A549 (cell line): ENCODE results near the gene ZNF740. TPM values are rescaled to one million over a fixed set of nuclear protein-coding genes. Genes with fewer than 3 reads are reported as not detected.

Experiments
- ATAC-seq, 2 experiments: fragments of 200-7000 bp in 1 of 2; fragments of >200 bp in 1 of 2; cut with Nextera tagmentation in 1 of 2; cut with Tn5 transposase in 1 of 2; 3 replicates each; pipeline versions ENCODE4 v1.8.0 to v1.9.1; 2018 to 2020; ENCODE audit warnings: mild to moderate bottlenecking in 1 of 2, moderate library complexity in 1 of 2
- CTCF ChIA-PET: fragments of 300-600 bp; sonication (Branson Sonifier 250); formaldehyde crosslinking; extraction: SDS; loops from one replicate; lab custom pipeline; 2021; ENCODE audit warnings: antibody characterized with exemption, inconsistent platforms; lab: Yijun Ruan, JAX
- POLR2A ChIA-PET: fragments of 350-600 bp; formaldehyde crosslinking; extraction: SDS; loops from one replicate; lab custom pipeline; 2021; ENCODE audit warnings: antibody characterized with exemption, inconsistent platforms; lab: Yijun Ruan, JAX
- DNase-seq, 2 experiments: peaks; one replicate each; pipeline versions ENCODE4 v3.0.0 to v3.0.0-alpha.2; 2011 to 2016; ENCODE audit warnings: low read depth in 1 of 2, low spot score in 1 of 2
- FAIRE-seq: peaks from 2 replicates; lab custom pipeline; 2011; peaks lifted over from hg19 to GRCh38; lab: Jason Lieb, UNC
- H3K27ac ChIP-seq, 2 experiments: fragments of >200 bp; sonication (Bioruptor Twin); formaldehyde crosslinking; 3 replicates each; pipeline ENCODE4 v1.5.1; 2016 to 2017
- H3K4me1 ChIP-seq: fragments of >200 bp; sonication (Bioruptor Twin); formaldehyde crosslinking; 3 replicates; pipeline ENCODE4 v1.6.1; 2016
- H3K4me2 ChIP-seq: fragments of >200 bp; sonication (Bioruptor Twin); formaldehyde crosslinking; 3 replicates; pipeline ENCODE4 v1.6.1; 2016
- H3K4me3 ChIP-seq: fragments of >200 bp; sonication (Bioruptor Twin); formaldehyde crosslinking; 3 replicates; pipeline ENCODE4 v1.5.1; 2016
- H3K9me3 ChIP-seq: fragments of >200 bp; sonication (Bioruptor Twin); formaldehyde crosslinking; 3 replicates; pipeline ENCODE4 v1.6.1; 2016
- BHLHE40 ChIP-seq: IDR thresholded peaks from 2 replicates; pipeline ENCODE4 v1.6.1; 2012; ENCODE audit warnings: low read depth, low read length, inconsistent platforms
- CBX8 ChIP-seq: fragments of 200-600 bp; sonication (generic); IDR thresholded peaks from 2 replicates; pipeline ENCODE4 v1.6.1; 2016
- EHF ChIP-seq: fragments of 250-450 bp; sonication (Bioruptor Pico); IDR thresholded peaks from 2 replicates; pipeline ENCODE4 v1.5.0; 2020; ENCODE audit warnings: mild to moderate bottlenecking
- EP300 ChIP-seq, 2 experiments: fragments of >200 bp; sonication (Bioruptor Twin); formaldehyde crosslinking; IDR thresholded peaks; 2 replicates in 1 of 2; 3 replicates in 1 of 2; pipeline ENCODE4 v1.6.1; 2016 to 2017
- HEYL ChIP-seq: fragments of 250-450 bp; sonication (Bioruptor Pico); IDR thresholded peaks from 2 replicates; pipeline ENCODE4 v1.8.0; 2021; ENCODE audit warnings: mild to moderate bottlenecking, moderate library complexity
- HOXA7 ChIP-seq: fragments of 250-450 bp; sonication (Bioruptor Pico); IDR thresholded peaks from 2 replicates; pipeline ENCODE4 v1.5.0; 2020; ENCODE audit warnings: mild to moderate bottlenecking, moderate library complexity
- JUN ChIP-seq, 2 experiments: fragments of >200 bp; sonication (Bioruptor Twin); formaldehyde crosslinking; IDR thresholded peaks; 2 replicates in 1 of 2; 3 replicates in 1 of 2; pipeline ENCODE4 v1.6.1; 2016 to 2017
- MYC ChIP-seq: IDR thresholded peaks from 2 replicates; pipeline ENCODE4 v1.6.1; 2012; ENCODE audit warnings: mild to moderate bottlenecking, inconsistent platforms, low read length, improper control_type of control experiment, borderline replicate concordance
- NFE2L2 ChIP-seq: fragments of 150-350 bp; conservative IDR thresholded peaks from 2 replicates; pipeline ENCODE4 v1.6.1; 2014; ENCODE audit warnings: low read length
- RCOR1 ChIP-seq: fragments of 150-350 bp; IDR thresholded peaks from 2 replicates; pipeline ENCODE4 v1.6.1; 2014; ENCODE audit warnings: antibody characterized with exemption, low read length, low read depth
- SMC3 ChIP-seq: fragments of >200 bp; sonication (Bioruptor Twin); formaldehyde crosslinking; IDR thresholded peaks from 3 replicates; pipeline ENCODE4 v1.6.1; 2018; ENCODE audit warnings: inconsistent platforms
- WGBS: methylation state at CpG from one replicate; pipeline ENCODE4 v1.1.6; 2017; ENCODE audit errors: missing lambda C conversion rate; 5-methylcytosine and 5-hydroxymethylcytosine counted together
- polyA plus RNA-seq, 4 experiments: library from polyadenylated mRNA; depleted of rRNA in 3 of 4; stranded (reverse); fragments of >200 nt; fragmentation: RNase III in 1 of 4; extraction: RNeasy Plus Mini Kit Qiagen cat#74134 plus additional on column Dnase treatment in 1 of 4; gene quantifications; 2 replicates in 3 of 4; 3 replicates in 1 of 4; pipeline ENCODE4 v1.2.3, GENCODE V29; 2011 to 2017
- TF ChIP-seq, protein P1 (sequence below): fragments of >200 bp; sonication (Bioruptor Twin); formaldehyde crosslinking; IDR thresholded peaks from 3 replicates; pipeline ENCODE4 v1.6.1; 2016
- TF ChIP-seq, protein P2 (sequence below): fragments of >200 bp; sonication (Bioruptor Twin); formaldehyde crosslinking; IDR thresholded peaks from 3 replicates; pipeline ENCODE4 v1.5.1; 2016
- TF ChIP-seq, protein P3 (sequence below): IDR thresholded peaks from 2 replicates; pipeline ENCODE4 v1.6.1; 2012; ENCODE audit warnings: low read depth, borderline replicate concordance
- TF ChIP-seq, protein P4 (sequence below): fragments of 250-450 bp; sonication (Bioruptor Pico); IDR thresholded peaks from 2 replicates; pipeline ENCODE4 v1.5.0; 2020; ENCODE audit warnings: low read depth, mild to moderate bottlenecking, moderate library complexity

Gene ZNF740
- polyA plus RNA-seq, 2 of the 4 experiments (the other 2 are of a cell fraction) = 15.1 to 28.8 TPM

DNA sequence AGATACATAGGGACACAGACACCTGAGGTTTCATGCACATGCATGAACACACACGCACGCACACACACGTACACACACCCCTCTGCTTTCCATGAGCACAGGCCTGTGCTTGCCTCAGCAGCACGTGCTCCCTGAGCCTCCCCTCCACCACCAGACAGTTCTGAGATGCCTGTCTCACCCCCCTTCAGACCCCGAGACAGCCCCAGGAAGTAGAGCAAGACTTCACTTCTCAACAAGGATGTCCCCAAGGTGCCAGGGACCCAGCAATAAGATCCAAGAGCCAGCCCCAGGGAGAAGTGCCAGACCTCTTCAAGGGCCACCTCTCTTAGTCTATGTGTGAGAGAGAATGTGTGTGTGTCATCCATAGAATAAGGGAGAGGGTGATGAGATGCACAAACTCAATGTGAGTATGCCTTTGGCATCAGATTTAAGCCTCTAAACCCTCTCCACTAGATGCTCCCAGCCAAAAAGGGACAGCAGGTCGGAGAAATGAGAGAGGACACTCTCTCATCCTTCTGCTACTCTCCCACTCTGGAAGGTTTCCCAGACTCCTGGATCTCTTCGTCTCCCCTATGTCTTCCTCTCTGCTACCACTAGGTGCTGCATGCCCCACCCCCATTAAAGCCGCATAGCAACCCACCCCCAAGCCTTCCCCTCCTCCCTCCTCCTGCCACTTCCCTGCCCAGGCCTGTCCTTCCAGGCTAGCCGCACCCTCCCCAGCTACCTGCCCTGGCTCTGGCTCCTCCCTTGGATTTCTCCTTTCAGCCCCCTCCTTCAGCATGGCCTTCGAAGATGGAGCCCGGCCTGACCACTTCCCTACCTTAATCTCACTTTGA is 43.8 kb downstream of the ZNF740 start:
- TF ChIP-seq, protein P1, sequence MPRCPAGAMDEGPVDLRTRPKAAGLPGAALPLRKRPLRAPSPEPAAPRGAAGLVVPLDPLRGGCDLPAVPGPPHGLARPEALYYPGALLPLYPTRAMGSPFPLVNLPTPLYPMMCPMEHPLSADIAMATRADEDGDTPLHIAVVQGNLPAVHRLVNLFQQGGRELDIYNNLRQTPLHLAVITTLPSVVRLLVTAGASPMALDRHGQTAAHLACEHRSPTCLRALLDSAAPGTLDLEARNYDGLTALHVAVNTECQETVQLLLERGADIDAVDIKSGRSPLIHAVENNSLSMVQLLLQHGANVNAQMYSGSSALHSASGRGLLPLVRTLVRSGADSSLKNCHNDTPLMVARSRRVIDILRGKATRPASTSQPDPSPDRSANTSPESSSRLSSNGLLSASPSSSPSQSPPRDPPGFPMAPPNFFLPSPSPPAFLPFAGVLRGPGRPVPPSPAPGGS = no peak
- TF ChIP-seq JUN (IDR thresholded peaks at IDR 0.05) = no peak
- TF ChIP-seq CBX8 = no peak
- TF ChIP-seq, protein P2, sequence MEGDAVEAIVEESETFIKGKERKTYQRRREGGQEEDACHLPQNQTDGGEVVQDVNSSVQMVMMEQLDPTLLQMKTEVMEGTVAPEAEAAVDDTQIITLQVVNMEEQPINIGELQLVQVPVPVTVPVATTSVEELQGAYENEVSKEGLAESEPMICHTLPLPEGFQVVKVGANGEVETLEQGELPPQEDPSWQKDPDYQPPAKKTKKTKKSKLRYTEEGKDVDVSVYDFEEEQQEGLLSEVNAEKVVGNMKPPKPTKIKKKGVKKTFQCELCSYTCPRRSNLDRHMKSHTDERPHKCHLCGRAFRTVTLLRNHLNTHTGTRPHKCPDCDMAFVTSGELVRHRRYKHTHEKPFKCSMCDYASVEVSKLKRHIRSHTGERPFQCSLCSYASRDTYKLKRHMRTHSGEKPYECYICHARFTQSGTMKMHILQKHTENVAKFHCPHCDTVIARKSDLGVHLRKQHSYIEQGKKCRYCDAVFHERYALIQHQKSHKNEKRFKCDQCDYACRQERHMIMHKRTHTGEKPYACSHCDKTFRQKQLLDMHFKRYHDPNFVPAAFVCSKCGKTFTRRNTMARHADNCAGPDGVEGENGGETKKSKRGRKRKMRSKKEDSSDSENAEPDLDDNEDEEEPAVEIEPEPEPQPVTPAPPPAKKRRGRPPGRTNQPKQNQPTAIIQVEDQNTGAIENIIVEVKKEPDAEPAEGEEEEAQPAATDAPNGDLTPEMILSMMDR = peak; percentile 8; the same call in 1 of the 3 replicates
- TF ChIP-seq, all 56 proteins: peak for 1
- peak overlapping the region; percentile 12 to 61; a peak in 3 of 6 replicates for H3K27ac ChIP-seq
- H3K4me3 ChIP-seq = no peak overlapping the region
- ATAC-seq = peak in 1 of 2 experiments; percentile 8; a peak in 2 of 6 replicates
- WGBS = 79% methylated on average over 10 of the region's 11 CpGs
- no peak for FAIRE-seq
- H3K4me1 ChIP-seq = peaks cover 32% of the 10 kb centered on the region
- peak; percentile 44 to 50 for DNase-seq
- ChIA-PET CTCF (interaction anchor here (0.8 to 33.2 kb wide), 10 partner anchors 8 to 157 kb away, joined by 3 to 1046 read pairs (median 6); partner anchors contain the start of genes MYG1 and PFDN5), POLR2A (no interaction called here)
- H3K4me2 ChIP-seq = peak overlapping the region; percentile 25; the same call in 1 of the 3 replicates
- H3K9me3 ChIP-seq = no peaks in the 10 kb centered on the region

DNA sequence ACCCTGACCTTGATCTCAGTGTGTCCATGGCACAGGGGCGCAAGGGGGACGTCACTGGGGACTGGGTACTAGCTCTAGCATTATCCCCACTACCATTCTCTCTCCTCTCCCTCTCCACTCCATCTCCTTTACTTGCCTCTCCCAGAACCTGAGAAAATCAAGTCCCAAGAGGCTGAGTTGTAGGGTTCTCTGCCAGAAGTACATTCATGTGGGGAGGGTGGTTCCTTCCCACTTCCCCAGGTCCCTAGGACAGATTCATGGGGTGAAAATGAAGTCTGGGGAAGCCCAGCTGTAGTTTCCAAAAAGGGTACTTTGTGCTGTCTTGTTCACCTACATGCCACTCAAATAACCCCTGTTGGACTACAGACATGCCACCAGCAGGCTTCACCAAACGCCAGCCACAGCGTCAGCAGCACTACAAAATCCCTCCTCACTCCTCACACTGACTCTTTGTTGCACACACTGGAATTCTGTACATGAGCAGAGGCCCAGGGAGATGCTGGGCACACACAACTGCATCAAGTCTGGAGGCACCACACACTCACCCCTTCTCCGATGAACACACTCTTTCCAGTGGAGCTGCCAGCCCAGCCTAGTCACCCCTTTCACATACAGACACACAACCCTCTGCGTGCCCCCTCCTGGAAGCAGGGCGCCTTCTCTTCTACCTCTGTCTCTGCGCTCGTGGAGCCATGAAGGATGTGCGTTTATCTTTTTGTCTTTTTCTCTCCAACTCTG is 44.5 kb downstream of the ZNF740 start:
- ChIA-PET CTCF (interaction anchor here (0.7 to 33.2 kb wide), 12 partner anchors 9 to 283 kb away, joined by 3 to 1046 read pairs (median 5); partner anchors contain the start of genes ESPL1, MYG1 and PFDN5), POLR2A (no interaction called here)
- no peak for TF ChIP-seq HOXA7 (CRISPR knock-in tag)
- no peak for TF ChIP-seq RCOR1
- no peak for TF ChIP-seq MYC
- no peak for TF ChIP-seq EHF (CRISPR knock-in tag)
- TF ChIP-seq SMC3 = no peak
- TF ChIP-seq HEYL = no peak
- TF ChIP-seq BHLHE40 = no peak
- TF ChIP-seq, protein P3, sequence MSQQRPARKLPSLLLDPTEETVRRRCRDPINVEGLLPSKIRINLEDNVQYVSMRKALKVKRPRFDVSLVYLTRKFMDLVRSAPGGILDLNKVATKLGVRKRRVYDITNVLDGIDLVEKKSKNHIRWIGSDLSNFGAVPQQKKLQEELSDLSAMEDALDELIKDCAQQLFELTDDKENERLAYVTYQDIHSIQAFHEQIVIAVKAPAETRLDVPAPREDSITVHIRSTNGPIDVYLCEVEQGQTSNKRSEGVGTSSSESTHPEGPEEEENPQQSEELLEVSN = no peak
- TF ChIP-seq EP300 (IDR thresholded peaks at IDR 0.05) = no peak
- TF ChIP-seq NFE2L2 = no peak
- TF ChIP-seq, protein P4, sequence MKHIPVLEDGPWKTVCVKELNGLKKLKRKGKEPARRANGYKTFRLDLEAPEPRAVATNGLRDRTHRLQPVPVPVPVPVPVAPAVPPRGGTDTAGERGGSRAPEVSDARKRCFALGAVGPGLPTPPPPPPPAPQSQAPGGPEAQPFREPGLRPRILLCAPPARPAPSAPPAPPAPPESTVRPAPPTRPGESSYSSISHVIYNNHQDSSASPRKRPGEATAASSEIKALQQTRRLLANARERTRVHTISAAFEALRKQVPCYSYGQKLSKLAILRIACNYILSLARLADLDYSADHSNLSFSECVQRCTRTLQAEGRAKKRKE (CRISPR knock-in tag) = no peak
- ATAC-seq (no peak), FAIRE-seq (no peak), DNase-seq (no peak)
- Histone ChIP-seq H3K27ac (peak overlapping the region; percentile 12 to 61; a peak in 3 of 6 replicates), H3K9me3 (no peaks in the 10 kb centered on the region), H3K4me1 (peaks cover 32% of the 10 kb centered on the region), H3K4me2 (peak overlapping the region; percentile 25; the same call in 1 of the 3 replicates), H3K4me3 (no peak overlapping the region)
- WGBS = 92% methylated on average over 10 of the region's 10 CpGs
